K562 (cell line): Measurements from ENCODE around the gene AKT1S1. TPM values are rescaled to one million over a fixed set of nuclear protein-coding genes. Genes with fewer than 3 reads are reported as not detected.

Experiments used
- CSDE1 ChIP-seq, 2 experiments: fragments of 450-650 bp; IDR thresholded peaks; 2 replicates each; pipeline ENCODE4 v1.6.1; 2016; ENCODE audit warnings: mild to moderate bottlenecking in 1 of 2
- CTCFL ChIP-seq: IDR thresholded peaks from 2 replicates; pipeline ENCODE4 v1.6.1; 2011; ENCODE audit warnings: borderline replicate concordance, low read depth, mild to moderate bottlenecking, moderate library complexity, low read length; ENCODE audit not compliant: insufficient read depth, poor library complexity, severe bottlenecking
- DACH1 ChIP-seq: fragments of 450-650 bp; IDR thresholded peaks from 2 replicates; pipeline ENCODE4 v1.6.1; 2018; ENCODE audit not compliant: partially characterized antibody
- HNRNPK ChIP-seq: fragments of 200-400 bp; formaldehyde crosslinking; IDR thresholded peaks from one replicate; pipeline ENCODE4 v1.6.1; 2018; ENCODE audit warnings: mild to moderate bottlenecking, low read depth, low read length; ENCODE audit not compliant: poor library complexity, severe bottlenecking
- KLF13 ChIP-seq: fragments of 450-650 bp; IDR thresholded peaks from 2 replicates; pipeline ENCODE4 v1.6.1; 2016; ENCODE audit warnings: missing genetic modification characterization, low read depth, mild to moderate bottlenecking, missing compliant biosample characterization, moderate library complexity, borderline replicate concordance
- RFX7 ChIP-seq: fragments of 250-450 bp; sonication (Bioruptor Pico); IDR thresholded peaks from 2 replicates; pipeline ENCODE4 v1.5.1; 2021; ENCODE audit warnings: mild to moderate bottlenecking
- ZBTB17 ChIP-seq: fragments of 450-650 bp; formaldehyde crosslinking; IDR thresholded peaks from 2 replicates; pipeline ENCODE4 v1.4.0; 2020; ENCODE audit warnings: mild to moderate bottlenecking
- ZNF717 ChIP-seq: fragments of 250-450 bp; sonication (Bioruptor Pico); IDR thresholded peaks from 2 replicates; pipeline ENCODE4 v1.5.0; 2021
- polyA plus RNA-seq, 8 experiments: library from polyadenylated mRNA; depleted of rRNA in 4 of 8; stranded (reverse) in 5 of 8; unstranded in 3 of 8; fragments of >200 nt; fragmentation: Nextera tagmentation in 2 of 8; fragmentation: Illumina TruSeq in 1 of 8; extraction: Ambion mirVana in 2 of 8; extraction: Trizol in 1 of 8; gene quantifications; 2 replicates each; pipeline versions ENCODE4 v1.2.1 to v1.2.3, GENCODE V29; 2011 to 2014; ENCODE audit warnings: inconsistent platforms in 1 of 8, missing spikeins in 1 of 8
- total RNA-seq, 7 experiments: library from RNA; depleted of rRNA in 6 of 7; stranded (reverse); fragments of >200 nt in 6 of 7; fragmentation: Illumina TruSeq in 2 of 7; extraction: Trizol in 2 of 7; gene quantifications; 2 replicates each; pipeline versions ENCODE4 v1.2.1 to v1.2.3, GENCODE V29; 2011 to 2021; ENCODE audit warnings: low replicate concordance in 1 of 7
- TF ChIP-seq, protein P1 (sequence below): sonication (generic); formaldehyde crosslinking; IDR thresholded peaks from 2 replicates; pipeline ENCODE4 v1.8.0; 2023; ENCODE audit warnings: mild to moderate bottlenecking, missing genetic modification reagents
- TF ChIP-seq, protein P2 (sequence below), 2 experiments: IDR thresholded peaks in 1 of 2; conservative IDR thresholded peaks in 1 of 2; 2 replicates each; pipeline ENCODE4 v1.6.1; 2016; ENCODE audit warnings: low read depth in 2 of 2, mild to moderate bottlenecking in 1 of 2, missing compliant biosample characterization in 1 of 2, missing genetic modification characterization in 1 of 2, moderate library complexity in 1 of 2

Gene AKT1S1
- total and polyA plus RNA-seq, 9 of the 15 experiments (the other 6 are each of a cell fraction or from before 2014, with no cell fraction given), result 1.2 to 50.3 (median 17.1) TPM

DNA sequence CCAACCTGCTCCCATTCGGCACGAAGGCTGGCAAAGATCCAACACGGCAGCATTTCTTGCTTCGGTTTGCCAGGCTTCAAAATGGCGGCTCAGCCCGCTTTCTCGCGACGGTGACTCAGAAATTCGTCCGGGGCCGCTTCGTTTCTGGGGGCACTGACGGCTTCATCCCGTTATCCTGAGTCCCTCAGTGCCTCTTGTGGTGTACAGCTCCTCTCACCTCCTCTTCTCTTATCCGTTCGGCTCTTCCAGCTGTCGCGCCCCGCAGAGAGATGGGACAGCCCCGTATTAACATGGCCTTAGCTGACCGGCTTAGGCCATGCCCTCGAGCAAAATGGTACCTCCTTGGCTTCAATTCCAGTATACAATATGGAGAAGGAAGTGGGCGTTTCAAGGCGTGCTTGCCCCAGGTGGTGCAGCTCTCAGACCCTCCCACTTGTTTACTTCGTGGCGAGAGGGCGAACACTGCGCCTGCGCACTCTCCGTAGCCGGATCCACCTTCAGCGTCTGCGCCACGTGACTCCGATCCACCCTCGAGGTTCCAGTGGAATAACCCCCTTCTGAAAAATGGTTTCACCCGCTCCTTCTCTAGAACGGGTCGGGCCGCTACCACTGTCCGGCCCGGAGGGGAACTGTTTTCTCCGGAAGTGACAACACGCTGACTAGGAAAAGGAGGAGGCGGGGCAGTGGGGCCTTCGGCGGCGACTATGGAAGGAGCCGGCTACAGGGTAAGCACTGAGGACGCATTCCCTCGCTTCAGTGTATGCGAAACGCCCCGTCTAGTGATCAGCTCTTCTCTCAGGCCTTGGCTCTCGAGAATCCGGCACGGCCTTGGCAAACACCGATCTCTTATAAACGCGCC lies at the start of gene AKT1S1, which contains the start of gene TBC1D17 (continued):
- no peak for TF ChIP-seq DACH1
- TF ChIP-seq CSDE1 (IDR thresholded peaks at IDR 0.05), result peak in 1 of 2 experiments; percentile 91; a peak in 2 of 4 replicates
- TF ChIP-seq, protein P1, sequence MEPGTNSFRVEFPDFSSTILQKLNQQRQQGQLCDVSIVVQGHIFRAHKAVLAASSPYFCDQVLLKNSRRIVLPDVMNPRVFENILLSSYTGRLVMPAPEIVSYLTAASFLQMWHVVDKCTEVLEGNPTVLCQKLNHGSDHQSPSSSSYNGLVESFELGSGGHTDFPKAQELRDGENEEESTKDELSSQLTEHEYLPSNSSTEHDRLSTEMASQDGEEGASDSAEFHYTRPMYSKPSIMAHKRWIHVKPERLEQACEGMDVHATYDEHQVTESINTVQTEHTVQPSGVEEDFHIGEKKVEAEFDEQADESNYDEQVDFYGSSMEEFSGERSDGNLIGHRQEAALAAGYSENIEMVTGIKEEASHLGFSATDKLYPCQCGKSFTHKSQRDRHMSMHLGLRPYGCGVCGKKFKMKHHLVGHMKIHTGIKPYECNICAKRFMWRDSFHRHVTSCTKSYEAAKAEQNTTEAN (CRISPR knock-in tag), result peak; percentile 74; the same call in 1 of the 2 replicates
- no peak for TF ChIP-seq ZNF717 (CRISPR knock-in tag)
- TF ChIP-seq KLF13 (tag), result peak; percentile 99
- TF ChIP-seq, protein P2, sequence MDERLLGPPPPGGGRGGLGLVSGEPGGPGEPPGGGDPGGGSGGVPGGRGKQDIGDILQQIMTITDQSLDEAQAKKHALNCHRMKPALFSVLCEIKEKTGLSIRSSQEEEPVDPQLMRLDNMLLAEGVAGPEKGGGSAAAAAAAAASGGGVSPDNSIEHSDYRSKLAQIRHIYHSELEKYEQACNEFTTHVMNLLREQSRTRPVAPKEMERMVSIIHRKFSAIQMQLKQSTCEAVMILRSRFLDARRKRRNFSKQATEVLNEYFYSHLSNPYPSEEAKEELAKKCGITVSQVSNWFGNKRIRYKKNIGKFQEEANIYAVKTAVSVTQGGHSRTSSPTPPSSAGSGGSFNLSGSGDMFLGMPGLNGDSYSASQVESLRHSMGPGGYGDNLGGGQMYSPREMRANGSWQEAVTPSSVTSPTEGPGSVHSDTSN (CRISPR knock-in tag; IDR thresholded peaks at IDR 0.05; ENCODE audit: low read depth), result no peak
- TF ChIP-seq, protein P2 (tag; conservative IDR thresholded peaks at IDR 0.05; ENCODE audit: low read depth), result 0 out of 2 replicates have a peak, but pooled peaks have one; percentile 17
- no peak for TF ChIP-seq RFX7 (CRISPR knock-in tag)
- no peak for TF ChIP-seq ZBTB17
- no peak for TF ChIP-seq CTCFL
- TF ChIP-seq HNRNPK, result no peak
